GM19351 (cell line): Measurements from ENCODE around the gene USP17L5.
"Not testable (repeated sequence)": the region's sequence is repeated elsewhere in the genome, so short reads cannot be mapped to it uniquely, and the experiment has no call there.

Experiments
- ATAC-seq: cut with Tn5 transposase; IDR thresholded peaks from one replicate; pipeline ENCODE4 v1.9.1; 2021; ENCODE audit warnings: mild to moderate bottlenecking, moderate library complexity; ENCODE audit not compliant: unreplicated experiment

Gene USP17L5, protein sequence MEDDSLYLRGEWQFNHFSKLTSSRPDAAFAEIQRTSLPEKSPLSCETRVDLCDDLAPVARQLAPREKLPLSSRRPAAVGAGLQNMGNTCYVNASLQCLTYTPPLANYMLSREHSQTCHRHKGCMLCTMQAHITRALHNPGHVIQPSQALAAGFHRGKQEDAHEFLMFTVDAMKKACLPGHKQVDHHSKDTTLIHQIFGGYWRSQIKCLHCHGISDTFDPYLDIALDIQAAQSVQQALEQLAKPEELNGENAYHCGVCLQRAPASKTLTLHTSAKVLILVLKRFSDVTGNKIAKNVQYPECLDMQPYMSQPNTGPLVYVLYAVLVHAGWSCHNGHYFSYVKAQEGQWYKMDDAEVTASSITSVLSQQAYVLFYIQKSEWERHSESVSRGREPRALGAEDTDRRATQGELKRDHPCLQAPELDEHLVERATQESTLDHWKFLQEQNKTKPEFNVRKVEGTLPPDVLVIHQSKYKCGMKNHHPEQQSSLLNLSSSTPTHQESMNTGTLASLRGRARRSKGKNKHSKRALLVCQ

DNA sequence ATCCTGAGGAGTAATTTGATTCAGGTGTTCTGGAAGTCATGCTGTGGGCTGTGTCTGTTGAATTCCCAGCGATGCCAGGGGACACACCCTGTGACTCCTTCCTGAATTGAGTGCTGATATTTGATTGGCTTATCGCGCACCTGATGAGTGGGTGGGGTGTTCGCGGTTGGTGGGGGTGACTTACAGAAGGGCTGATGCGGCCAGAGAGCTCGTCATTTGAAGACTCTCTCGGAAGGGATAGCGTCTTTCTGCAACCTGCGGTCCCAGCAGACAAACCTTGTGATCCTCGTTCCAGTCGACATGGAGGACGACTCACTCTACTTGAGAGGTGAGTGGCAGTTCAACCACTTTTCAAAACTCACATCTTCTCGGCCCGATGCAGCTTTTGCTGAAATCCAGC is at the start of gene USP17L5:
USP17L5 (plus strand) TSS at position 301 of the 400 bp plus-strand sequence; CDS start at position 301, 0 bp downstream.
- ATAC-seq: not testable (repeated sequence)

DNA sequence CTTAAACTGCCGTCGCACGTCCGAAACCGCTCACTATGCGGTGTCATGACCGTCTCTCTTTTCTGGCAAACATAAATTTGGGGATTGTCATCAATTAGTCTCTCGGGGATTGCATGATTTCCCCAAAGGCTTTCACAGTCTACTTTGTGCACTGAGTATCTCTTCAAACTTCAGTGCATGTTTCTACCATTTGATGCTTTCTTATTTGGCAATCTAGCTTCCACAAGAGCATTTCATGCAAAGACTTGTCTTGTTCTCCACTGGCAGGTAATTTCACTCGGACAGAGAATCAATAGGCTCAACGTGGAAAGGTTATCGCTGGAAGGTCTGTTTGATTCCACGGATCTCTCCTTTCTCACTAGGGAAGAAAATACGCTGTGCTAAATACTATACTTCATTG is 15.0 kb upstream of the USP17L5 start:
- not testable (repeated sequence) for ATAC-seq

DNA sequence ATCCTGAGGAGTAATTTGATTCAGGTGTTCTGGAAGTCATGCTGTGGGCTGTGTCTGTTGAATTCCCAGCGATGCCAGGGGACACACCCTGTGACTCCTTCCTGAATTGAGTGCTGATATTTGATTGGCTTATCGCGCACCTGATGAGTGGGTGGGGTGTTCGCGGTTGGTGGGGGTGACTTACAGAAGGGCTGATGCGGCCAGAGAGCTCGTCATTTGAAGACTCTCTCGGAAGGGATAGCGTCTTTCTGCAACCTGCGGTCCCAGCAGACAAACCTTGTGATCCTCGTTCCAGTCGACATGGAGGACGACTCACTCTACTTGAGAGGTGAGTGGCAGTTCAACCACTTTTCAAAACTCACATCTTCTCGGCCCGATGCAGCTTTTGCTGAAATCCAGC is 14.3 kb upstream of the USP17L5 start, which contains the start of gene USP17L24:
USP17L24 (plus strand) TSS at position 301 of the 400 bp plus-strand sequence; CDS start at position 301, 0 bp downstream.
- not testable (repeated sequence) for ATAC-seq

DNA sequence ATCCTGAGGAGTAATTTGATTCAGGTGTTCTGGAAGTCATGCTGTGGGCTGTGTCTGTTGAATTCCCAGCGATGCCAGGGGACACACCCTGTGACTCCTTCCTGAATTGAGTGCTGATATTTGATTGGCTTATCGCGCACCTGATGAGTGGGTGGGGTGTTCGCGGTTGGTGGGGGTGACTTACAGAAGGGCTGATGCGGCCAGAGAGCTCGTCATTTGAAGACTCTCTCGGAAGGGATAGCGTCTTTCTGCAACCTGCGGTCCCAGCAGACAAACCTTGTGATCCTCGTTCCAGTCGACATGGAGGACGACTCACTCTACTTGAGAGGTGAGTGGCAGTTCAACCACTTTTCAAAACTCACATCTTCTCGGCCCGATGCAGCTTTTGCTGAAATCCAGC is 9.6 kb upstream of the USP17L5 start, which contains the start of gene USP17L25:
USP17L25 (plus strand) TSS at position 301 of the 400 bp plus-strand sequence; CDS start at position 301, 0 bp downstream.
- not testable (repeated sequence) for ATAC-seq

DNA sequence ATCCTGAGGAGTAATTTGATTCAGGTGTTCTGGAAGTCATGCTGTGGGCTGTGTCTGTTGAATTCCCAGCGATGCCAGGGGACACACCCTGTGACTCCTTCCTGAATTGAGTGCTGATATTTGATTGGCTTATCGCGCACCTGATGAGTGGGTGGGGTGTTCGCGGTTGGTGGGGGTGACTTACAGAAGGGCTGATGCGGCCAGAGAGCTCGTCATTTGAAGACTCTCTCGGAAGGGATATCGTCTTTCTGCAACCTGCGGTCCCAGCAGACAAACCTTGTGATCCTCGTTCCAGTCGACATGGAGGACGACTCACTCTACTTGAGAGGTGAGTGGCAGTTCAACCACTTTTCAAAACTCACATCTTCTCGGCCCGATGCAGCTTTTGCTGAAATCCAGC is 4.8 kb upstream of the USP17L5 start, which contains the start of gene USP17L26:
USP17L26 (plus strand) TSS at position 301 of the 400 bp plus-strand sequence; CDS start at position 301, 0 bp downstream.
- ATAC-seq: not testable (repeated sequence)

DNA sequence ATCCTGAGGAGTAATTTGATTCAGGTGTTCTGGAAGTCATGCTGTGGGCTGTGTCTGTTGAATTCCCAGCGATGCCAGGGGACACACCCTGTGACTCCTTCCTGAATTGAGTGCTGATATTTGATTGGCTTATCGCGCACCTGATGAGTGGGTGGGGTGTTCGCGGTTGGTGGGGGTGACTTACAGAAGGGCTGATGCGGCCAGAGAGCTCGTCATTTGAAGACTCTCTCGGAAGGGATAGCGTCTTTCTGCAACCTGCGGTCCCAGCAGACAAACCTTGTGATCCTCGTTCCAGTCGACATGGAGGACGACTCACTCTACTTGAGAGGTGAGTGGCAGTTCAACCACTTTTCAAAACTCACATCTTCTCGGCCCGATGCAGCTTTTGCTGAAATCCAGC is 4.6 kb downstream of the USP17L5 start, which contains the start of gene USP17L27:
USP17L27 (plus strand) TSS at position 301 of the 400 bp plus-strand sequence; CDS start at position 301, 0 bp downstream.
- not testable (repeated sequence) for ATAC-seq

DNA sequence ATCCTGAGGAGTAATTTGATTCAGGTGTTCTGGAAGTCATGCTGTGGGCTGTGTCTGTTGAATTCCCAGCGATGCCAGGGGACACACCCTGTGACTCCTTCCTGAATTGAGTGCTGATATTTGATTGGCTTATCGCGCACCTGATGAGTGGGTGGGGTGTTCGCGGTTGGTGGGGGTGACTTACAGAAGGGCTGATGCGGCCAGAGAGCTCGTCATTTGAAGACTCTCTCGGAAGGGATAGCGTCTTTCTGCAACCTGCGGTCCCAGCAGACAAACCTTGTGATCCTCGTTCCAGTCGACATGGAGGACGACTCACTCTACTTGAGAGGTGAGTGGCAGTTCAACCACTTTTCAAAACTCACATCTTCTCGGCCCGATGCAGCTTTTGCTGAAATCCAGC is 9.4 kb downstream of the USP17L5 start, which contains the start of gene USP17L28:
USP17L28 (plus strand) TSS at position 301 of the 400 bp plus-strand sequence; CDS start at position 301, 0 bp downstream.
- ATAC-seq: not testable (repeated sequence)

DNA sequence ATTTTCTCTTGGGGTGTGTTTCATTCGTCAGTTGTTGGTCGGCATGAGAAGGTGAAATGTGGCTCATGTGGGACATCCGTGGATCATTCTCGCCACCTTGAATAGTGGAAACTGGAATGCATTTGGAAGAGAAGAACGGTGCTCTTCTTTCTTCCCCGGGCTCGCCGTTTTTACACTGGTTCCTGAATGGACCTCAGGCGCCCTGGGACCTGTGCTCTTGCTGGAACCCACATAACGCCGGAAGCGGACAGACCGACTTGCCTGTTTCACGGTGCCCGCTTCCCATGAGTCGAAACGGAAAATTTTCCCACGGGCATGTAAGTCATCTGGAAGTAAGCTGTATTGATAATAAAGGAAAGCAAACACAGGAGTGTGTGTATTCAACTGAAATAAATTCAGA is 11.7 kb downstream of the USP17L5 start:
- not testable (repeated sequence) for ATAC-seq

DNA sequence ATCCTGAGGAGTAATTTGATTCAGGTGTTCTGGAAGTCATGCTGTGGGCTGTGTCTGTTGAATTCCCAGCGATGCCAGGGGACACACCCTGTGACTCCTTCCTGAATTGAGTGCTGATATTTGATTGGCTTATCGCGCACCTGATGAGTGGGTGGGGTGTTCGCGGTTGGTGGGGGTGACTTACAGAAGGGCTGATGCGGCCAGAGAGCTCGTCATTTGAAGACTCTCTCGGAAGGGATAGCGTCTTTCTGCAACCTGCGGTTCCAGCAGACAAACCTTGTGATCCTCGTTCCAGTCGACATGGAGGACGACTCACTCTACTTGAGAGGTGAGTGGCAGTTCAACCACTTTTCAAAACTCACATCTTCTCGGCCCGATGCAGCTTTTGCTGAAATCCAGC is 14.1 kb downstream of the USP17L5 start, which contains the start of gene USP17L29:
USP17L29 (plus strand) TSS at position 301 of the 400 bp plus-strand sequence; CDS start at position 301, 0 bp downstream.
- not testable (repeated sequence) for ATAC-seq

DNA sequence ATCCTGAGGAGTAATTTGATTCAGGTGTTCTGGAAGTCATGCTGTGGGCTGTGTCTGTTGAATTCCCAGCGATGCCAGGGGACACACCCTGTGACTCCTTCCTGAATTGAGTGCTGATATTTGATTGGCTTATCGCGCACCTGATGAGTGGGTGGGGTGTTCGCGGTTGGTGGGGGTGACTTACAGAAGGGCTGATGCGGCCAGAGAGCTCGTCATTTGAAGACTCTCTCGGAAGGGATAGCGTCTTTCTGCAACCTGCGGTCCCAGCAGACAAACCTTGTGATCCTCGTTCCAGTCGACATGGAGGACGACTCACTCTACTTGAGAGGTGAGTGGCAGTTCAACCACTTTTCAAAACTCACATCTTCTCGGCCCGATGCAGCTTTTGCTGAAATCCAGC is 23.6 kb downstream of the USP17L5 start, which contains the start of gene USP17L30:
USP17L30 (plus strand) TSS at position 301 of the 400 bp plus-strand sequence; CDS start at position 301, 0 bp downstream.
- ATAC-seq: not testable (repeated sequence)

DNA sequence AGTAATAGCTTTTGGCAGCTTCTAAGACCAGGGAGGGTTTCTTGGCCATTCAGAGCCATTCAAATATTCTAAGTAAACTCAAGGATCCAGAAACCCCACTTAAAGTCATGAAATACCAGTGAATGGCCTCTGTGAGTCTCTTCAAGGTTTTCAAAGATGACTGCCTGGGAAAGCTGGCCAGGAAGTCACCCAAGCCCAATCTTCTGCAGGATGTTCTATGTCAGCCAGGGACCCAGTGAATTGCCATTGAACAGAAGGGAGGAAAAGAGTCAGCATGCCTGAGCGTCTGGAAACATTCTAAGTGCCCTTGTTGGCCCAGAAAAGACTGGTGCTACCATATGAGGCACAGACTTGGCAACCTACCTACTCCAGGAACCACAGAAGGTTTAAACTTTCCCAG is 40.7 kb downstream of the USP17L5 start:
- not testable (repeated sequence) for ATAC-seq

DNA sequence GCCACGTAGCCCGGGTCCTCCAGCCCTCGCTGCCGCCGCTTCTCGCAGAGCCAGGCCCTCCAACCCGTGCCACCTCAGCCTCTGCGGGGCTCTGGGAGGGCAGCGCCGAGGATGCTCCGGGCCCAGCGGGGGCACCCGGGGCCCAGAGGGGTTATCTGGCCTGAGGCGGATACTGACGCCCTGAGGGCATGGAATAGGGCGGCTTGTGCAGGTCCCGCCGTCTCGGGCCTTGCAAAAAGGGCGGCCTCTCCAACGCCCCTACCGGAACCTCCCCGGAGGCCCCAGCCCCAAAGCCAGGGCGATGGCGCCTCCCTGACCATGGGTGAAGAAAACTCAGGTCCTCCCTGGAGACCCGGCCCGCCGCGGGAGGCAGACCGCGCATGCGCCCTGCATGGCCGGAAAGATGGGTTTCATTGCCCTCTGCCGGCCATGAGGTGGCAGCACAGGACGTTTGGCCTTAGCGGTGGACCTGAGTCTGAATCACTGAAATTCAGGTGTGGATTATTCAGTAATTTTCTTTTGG is 41.9 kb downstream of the USP17L5 start:
- ATAC-seq: not testable (repeated sequence)

DNA sequence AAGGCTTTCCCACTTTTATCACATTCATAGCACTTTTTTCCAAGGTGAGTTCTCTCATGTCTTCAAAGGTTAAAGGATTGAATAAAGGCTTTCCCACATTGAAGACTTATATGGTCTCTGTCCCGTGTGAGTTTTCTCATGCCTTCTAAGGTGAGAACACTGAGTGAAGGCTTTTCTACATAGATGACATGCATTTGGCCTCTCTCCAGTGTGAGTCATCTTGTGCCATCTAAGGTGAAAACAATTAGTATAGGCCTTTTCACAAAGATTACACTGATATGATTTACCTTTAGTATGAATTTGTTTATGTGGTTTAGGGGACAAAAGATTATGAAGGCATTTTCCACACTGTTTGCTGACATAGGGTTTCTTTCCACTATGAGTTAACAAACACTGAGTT is 44.9 kb downstream of the USP17L5 start:
- ATAC-seq: no peak

DNA sequence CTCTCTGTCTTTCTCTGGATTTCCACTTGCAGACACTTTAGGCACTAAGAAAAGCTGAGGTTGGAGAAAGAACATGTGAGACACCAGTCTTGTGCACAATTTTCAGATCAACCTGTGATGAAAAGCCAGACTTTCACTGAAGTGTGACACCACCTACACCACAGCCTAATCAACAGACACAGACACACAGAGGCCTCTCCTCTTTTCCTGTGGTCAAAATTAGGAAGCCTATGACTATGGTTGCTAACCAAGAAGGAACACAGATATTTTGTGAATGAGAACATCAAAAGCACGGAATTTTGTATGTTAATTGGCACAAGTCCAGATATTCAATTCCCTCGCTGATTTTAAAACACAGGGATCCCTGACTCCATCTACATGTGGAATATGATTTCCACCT is 49.8 kb downstream of the USP17L5 start:
- ATAC-seq: not testable (repeated sequence)
